IMR-90 (cell line): ENCODE data around the gene PDE5A. TPM values are rescaled to one million over a fixed set of nuclear protein-coding genes. Genes with fewer than 3 reads are reported as not detected.
A peak's percentile ranks its signal among the peaks of the same experiment; 100 is the strongest.

Experiments
- ATAC-seq: fragments of 200-7000 bp; cut with Tn5 transposase; 2 replicates; pipeline ENCODE4 v1.9.1; 2020; ENCODE audit warnings: low read depth, mild to moderate bottlenecking, moderate library complexity
- BruUV-seq: library from RNA; stranded (reverse); fragments of 400-500 nt; replicated peaks from 2 replicates; lab custom pipeline; 2021; lab: Mats Ljungman, UMichigan
- CTCF ChIA-PET: fragments of 300-600 bp; formaldehyde crosslinking; extraction: SDS; loops from one replicate; lab custom pipeline; 2021; ENCODE audit warnings: antibody characterized with exemption; lab: Yijun Ruan, JAX
- POLR2A ChIA-PET: fragments of 300-600 bp; sonication (Branson Sonifier 250); formaldehyde crosslinking; loops from one replicate; lab custom pipeline; 2022; ENCODE audit warnings: antibody characterized with exemption; ENCODE audit not compliant: unreplicated experiment; lab: Charles Lee
- DNase-seq: peaks from one replicate; pipeline ENCODE4 v3.0.0; 2013
- H2AFZ ChIP-seq: replicated peaks from 2 replicates; pipeline ENCODE3; 2013; ENCODE audit warnings: low read length, mild to moderate bottlenecking; ENCODE audit not compliant: poor library complexity
- H2AK5ac ChIP-seq: 2 replicates; pipeline ENCODE4 v1.6.1; 2013; ENCODE audit warnings: low read depth, low read length, inconsistent platforms
- H2AK9ac ChIP-seq: replicated peaks from 2 replicates; pipeline ENCODE3; 2013; ENCODE audit warnings: mild to moderate bottlenecking, low read depth, low read length, moderate library complexity; ENCODE audit not compliant: poor library complexity
- H2BK120ac ChIP-seq: 2 replicates; pipeline ENCODE4 v1.6.1; 2013; ENCODE audit warnings: low read depth, low read length, inconsistent platforms
- H2BK15ac ChIP-seq: 3 replicates; pipeline ENCODE4 v1.6.1; 2013; ENCODE audit warnings: low read depth, low read length, inconsistent platforms
- H2BK20ac ChIP-seq: 2 replicates; pipeline ENCODE4 v1.6.1; 2013; ENCODE audit warnings: low read depth, mild to moderate bottlenecking, inconsistent platforms, low read length, moderate library complexity
- H2BK5ac ChIP-seq: 2 replicates; pipeline ENCODE4 v1.6.1; 2013; ENCODE audit warnings: mild to moderate bottlenecking, low read depth, low read length, inconsistent platforms; ENCODE audit not compliant: poor library complexity, severe bottlenecking
- H3K14ac ChIP-seq: replicated peaks from 2 replicates; pipeline ENCODE4 v1.6.1; 2013; ENCODE audit warnings: low read depth, low read length, inconsistent platforms
- H3K18ac ChIP-seq: 2 replicates; pipeline ENCODE4 v1.6.1; 2013; ENCODE audit warnings: low read depth, low read length, control low read depth
- H3K23ac ChIP-seq: 2 replicates; pipeline ENCODE4 v1.6.1; 2013; ENCODE audit warnings: low read depth, low read length, inconsistent platforms
- H3K27ac ChIP-seq: 2 replicates; pipeline ENCODE4 v1.5.1; 2013; ENCODE audit warnings: mild to moderate bottlenecking, control low read depth, low read length; ENCODE audit not compliant: insufficient read depth
- H3K27me3 ChIP-seq: 2 replicates; pipeline ENCODE4 v1.6.1; 2013; ENCODE audit warnings: low read length; ENCODE audit not compliant: control insufficient read depth, insufficient read depth
- H3K36me3 ChIP-seq: 2 replicates; pipeline ENCODE4 v1.6.1; 2013; ENCODE audit warnings: low read length, mixed read lengths; ENCODE audit not compliant: control insufficient read depth, insufficient read depth
- H3K4ac ChIP-seq: 2 replicates; pipeline ENCODE4 v1.6.1; 2013; ENCODE audit warnings: low read depth, low read length, inconsistent platforms
- H3K4me1 ChIP-seq: 2 replicates; pipeline ENCODE4 v1.6.1; 2013; ENCODE audit warnings: low read length, mixed read lengths; ENCODE audit not compliant: control insufficient read depth, insufficient read depth
- H3K4me2 ChIP-seq: 2 replicates; pipeline ENCODE4 v1.6.1; 2013; ENCODE audit warnings: low read depth, mild to moderate bottlenecking, control low read depth, low read length, moderate library complexity
- H3K4me3 ChIP-seq: 2 replicates; pipeline ENCODE4 v1.5.1; 2013; ENCODE audit warnings: low read depth, mild to moderate bottlenecking, control low read depth, low read length, moderate library complexity; ENCODE audit not compliant: insufficient read depth
- H3K56ac ChIP-seq: 2 replicates; pipeline ENCODE4 v1.6.1; 2013; ENCODE audit warnings: low read length, inconsistent platforms; ENCODE audit not compliant: insufficient read depth; ENCODE audit errors: extremely low read depth
- H3K79me1 ChIP-seq, 2 experiments: 2 replicates each; pipeline ENCODE4 v1.6.1; 2013; ENCODE audit warnings: low read length in 2 of 2, inconsistent platforms in 1 of 2, low read depth in 1 of 2
- H3K9ac ChIP-seq: 2 replicates; pipeline ENCODE4 v1.6.1; 2013; ENCODE audit warnings: low read depth, low read length, control low read depth
- H3K9me1 ChIP-seq: 2 replicates; pipeline ENCODE4 v1.6.1; 2013; ENCODE audit warnings: low read length, inconsistent platforms; ENCODE audit not compliant: insufficient read depth
- H3K9me3 ChIP-seq: 2 replicates; pipeline ENCODE4 v1.6.1; 2013; ENCODE audit warnings: low read length; ENCODE audit not compliant: control insufficient read depth, insufficient read depth
- H4K20me1 ChIP-seq: 2 replicates; pipeline ENCODE4 v1.6.1; 2013; ENCODE audit warnings: low read length, inconsistent platforms; ENCODE audit not compliant: insufficient read depth
- H4K5ac ChIP-seq: 2 replicates; pipeline ENCODE4 v1.6.1; 2013; ENCODE audit warnings: mild to moderate bottlenecking, low read depth, low read length, control low read depth
- H4K8ac ChIP-seq, 2 experiments: 2 replicates each; pipeline ENCODE4 v1.6.1; 2013; ENCODE audit warnings: low read depth in 2 of 2, low read length in 2 of 2, control low read depth in 1 of 2, inconsistent platforms in 1 of 2
- H4K91ac ChIP-seq: 2 replicates; pipeline ENCODE4 v1.6.1; 2013; ENCODE audit warnings: low read depth, low read length, inconsistent platforms; ENCODE audit not compliant: insufficient read depth
- FOS ChIP-seq: fragments of 150-350 bp; IDR thresholded peaks from 2 replicates; pipeline ENCODE4 v1.6.1; 2016; ENCODE audit warnings: low read depth, low read length
- MAFK ChIP-seq: IDR thresholded peaks from 2 replicates; pipeline ENCODE4 v1.6.1; 2012; ENCODE audit warnings: low read depth, low read length, improper control_type of control experiment
- RCOR1 ChIP-seq: IDR thresholded peaks from 2 replicates; pipeline ENCODE4 v1.6.1; 2012; ENCODE audit warnings: mild to moderate bottlenecking, low read length, improper control_type of control experiment; ENCODE audit not compliant: insufficient replicate concordance
- RFX5 ChIP-seq: IDR thresholded peaks from 2 replicates; pipeline ENCODE4 v1.8.0; 2012; ENCODE audit warnings: low read depth, mild to moderate bottlenecking, low read length, moderate library complexity
- WGBS, 2 experiments: methylation state at CpG; one replicate each; pipeline versions ENCODE4 v1.1.5 to v1.1.7; 2013; ENCODE audit warnings: missing lambda C conversion rate in 2 of 2; ENCODE audit not compliant: insufficient read length in 1 of 2; ENCODE audit errors: extremely low coverage in 2 of 2; 5-methylcytosine and 5-hydroxymethylcytosine counted together
- dilution Hi-C: fragments of 300-500 bp; cut with HindIII; formaldehyde crosslinking; loops from one replicate; pipeline ENCODE4 v1.14.3; 2018; ENCODE audit warnings: low sequenced_read_pairs; ENCODE audit not compliant: unreplicated experiment
- in situ Hi-C: fragments of 300-500 bp; cut with MboI; formaldehyde crosslinking; loops from 3 replicates; pipeline ENCODE4 v1.14.3; 2019; ENCODE audit warnings: low sequenced_read_pairs, inconsistent platforms, mixed read lengths
- intact Hi-C: fragments of 100-400 bp; cut with micrococcal nuclease; formaldehyde crosslinking; loops from 2 replicates; pipeline ENCODE4 v1.10.0; 2022
- polyA plus RNA-seq, 3 experiments: library from polyadenylated mRNA; depleted of rRNA; stranded (reverse); fragments of >200 nt; gene quantifications; 2 replicates each; pipeline ENCODE4 v1.2.3, GENCODE V29; 2012; ENCODE audit warnings: low replicate concordance in 1 of 3
- total RNA-seq: library from RNA; depleted of rRNA; stranded (reverse); fragments of >200 nt; gene quantifications from 2 replicates; pipeline ENCODE4 v1.2.3, GENCODE V29; 2012
- TF ChIP-seq, protein P1 (sequence below): conservative IDR thresholded peaks from 2 replicates; pipeline ENCODE4 v1.5.1; 2012; ENCODE audit warnings: mild to moderate bottlenecking, low read depth, low read length, improper control_type of control experiment

PDE5A gene
- total and polyA plus RNA-seq, 2 of the 4 experiments (the other 2 are of a cell fraction): 101 to 770 TPM

DNA sequence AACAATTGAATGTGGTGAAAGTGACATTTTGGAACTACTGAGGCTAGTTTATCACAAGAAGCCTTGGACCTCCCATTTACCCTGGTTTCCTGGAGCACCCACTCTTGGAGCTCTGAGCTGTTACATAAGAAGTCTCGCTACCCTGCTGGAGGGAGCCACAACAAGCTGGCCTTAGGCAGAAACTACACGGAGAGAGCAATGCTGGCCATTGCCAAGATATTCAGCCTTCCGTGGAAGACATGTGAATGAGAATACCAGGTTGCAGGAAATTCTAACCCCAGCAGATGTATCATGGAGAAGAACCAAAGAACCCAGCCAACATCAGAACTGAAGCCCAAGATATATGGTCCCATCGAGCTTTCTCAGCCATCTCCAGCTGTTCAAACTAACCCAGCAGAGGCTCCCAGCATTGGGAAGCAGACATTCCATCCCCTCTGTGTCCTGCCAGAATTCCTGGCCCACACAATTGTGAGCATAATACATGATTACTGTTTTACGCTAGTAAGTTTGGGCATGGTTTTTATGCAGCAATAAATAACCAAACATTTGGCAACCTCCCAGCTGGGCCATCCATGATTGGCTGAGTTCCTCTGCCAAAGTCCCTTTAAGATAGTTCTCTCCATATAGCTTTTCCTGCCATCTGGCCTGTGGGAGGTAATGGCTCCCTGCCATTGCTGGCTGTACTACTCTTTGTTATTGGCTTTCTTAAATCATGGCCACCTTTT, 17.9 kb upstream of the PDE5A start:
- ChIA-PET CTCF (no interaction called here), POLR2A (interaction anchor here (0.9 kb wide), 1 partner anchor 22 kb away, joined by 3 read pairs; no protein-coding TSS in a partner anchor)
- Histone ChIP-seq H4K8ac (peak overlapping the region; percentile 35 to 80; a peak in 3 of 4 replicates), H3K27me3 (no peaks in the 10 kb centered on the region), H2BK120ac (peak overlapping the region; percentile 75), H2AK9ac (no peak overlapping the region), H4K5ac (peak overlapping the region; percentile 43), H3K14ac (peak overlapping the region; percentile 56), H3K9ac (no peak overlapping the region), H2AFZ (peak overlapping the region; percentile 39), H3K79me1 (0 out of 4 replicates have a peak, but pooled peaks cover 0 to 4% of the 10 kb centered on the region in 2 experiments), H4K91ac (peak overlapping the region; percentile 66), H3K23ac (no peak overlapping the region; the same call in 1 of the 2 replicates), H3K9me1 (0 out of 2 replicates have a peak, but pooled peaks cover 7% of the 10 kb centered on the region), H2BK20ac (peak overlapping the region; percentile 73), H3K9me3 (no peaks in the 10 kb centered on the region), H3K4me2 (no peak overlapping the region), H4K20me1 (no peaks in the 10 kb centered on the region), H3K56ac (no peak overlapping the region), H2AK5ac (peak overlapping the region; percentile 61), H3K36me3 (no peaks in the 10 kb centered on the region), H3K4me1 (peaks cover 11% of the 10 kb centered on the region), H3K18ac (peak overlapping the region; percentile 81), H3K27ac (peak overlapping the region; percentile 37; the same call in 1 of the 2 replicates), H2BK5ac (no peak overlapping the region), H3K4me3 (no peak overlapping the region), H3K4ac (peak overlapping the region; percentile 69), H2BK15ac (peak overlapping the region; percentile 93)
- in situ Hi-C loops: no loop called here
- 50% methylated on average over 3 of the region's 5 CpGs; no CpG with 5 or more reads in 1 of the 2 experiments for WGBS, 2 experiments
- ATAC-seq (no peak), DNase-seq (peak; percentile 31)
- TF ChIP-seq, protein P1, sequence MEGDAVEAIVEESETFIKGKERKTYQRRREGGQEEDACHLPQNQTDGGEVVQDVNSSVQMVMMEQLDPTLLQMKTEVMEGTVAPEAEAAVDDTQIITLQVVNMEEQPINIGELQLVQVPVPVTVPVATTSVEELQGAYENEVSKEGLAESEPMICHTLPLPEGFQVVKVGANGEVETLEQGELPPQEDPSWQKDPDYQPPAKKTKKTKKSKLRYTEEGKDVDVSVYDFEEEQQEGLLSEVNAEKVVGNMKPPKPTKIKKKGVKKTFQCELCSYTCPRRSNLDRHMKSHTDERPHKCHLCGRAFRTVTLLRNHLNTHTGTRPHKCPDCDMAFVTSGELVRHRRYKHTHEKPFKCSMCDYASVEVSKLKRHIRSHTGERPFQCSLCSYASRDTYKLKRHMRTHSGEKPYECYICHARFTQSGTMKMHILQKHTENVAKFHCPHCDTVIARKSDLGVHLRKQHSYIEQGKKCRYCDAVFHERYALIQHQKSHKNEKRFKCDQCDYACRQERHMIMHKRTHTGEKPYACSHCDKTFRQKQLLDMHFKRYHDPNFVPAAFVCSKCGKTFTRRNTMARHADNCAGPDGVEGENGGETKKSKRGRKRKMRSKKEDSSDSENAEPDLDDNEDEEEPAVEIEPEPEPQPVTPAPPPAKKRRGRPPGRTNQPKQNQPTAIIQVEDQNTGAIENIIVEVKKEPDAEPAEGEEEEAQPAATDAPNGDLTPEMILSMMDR: no peak
- TF ChIP-seq RFX5: no peak
- TF ChIP-seq MAFK: no peak
- TF ChIP-seq RCOR1: no peak
- TF ChIP-seq FOS: no peak
- intact Hi-C loops: no loop called here
- BruUV-seq: no TSS peak
- dilution Hi-C loops: no loop called here
